NT2/D1 (cell line): ENCODE data around the gene OMP.

Source experiments
- DNase-seq: peaks from one replicate; pipeline ENCODE4 v3.0.0-alpha.2; 2011; ENCODE audit warnings: low read depth, low spot score
- H3K27me3 ChIP-seq: 2 replicates; pipeline ENCODE4 v1.6.0; 2011; ENCODE audit warnings: mild to moderate bottlenecking; ENCODE audit not compliant: insufficient read length, insufficient read depth
- H3K36me3 ChIP-seq: 2 replicates; pipeline ENCODE4 v1.6.1; 2011; ENCODE audit warnings: mild to moderate bottlenecking, low read length, mixed read lengths; ENCODE audit not compliant: insufficient read depth, insufficient read length
- H3K4me1 ChIP-seq: 2 replicates; pipeline ENCODE4 v1.5.1; 2011; ENCODE audit not compliant: insufficient read depth, insufficient read length
- H3K4me3 ChIP-seq: 2 replicates; pipeline ENCODE4 v1.5.1; 2011; ENCODE audit warnings: low read depth; ENCODE audit not compliant: insufficient read length
- H3K9ac ChIP-seq: 2 replicates; pipeline ENCODE4 v1.6.0; 2011; ENCODE audit warnings: low read depth; ENCODE audit not compliant: insufficient read length
- H3K9me3 ChIP-seq: 2 replicates; pipeline ENCODE4 v1.5.1; 2011; ENCODE audit warnings: mild to moderate bottlenecking, low read length; ENCODE audit not compliant: insufficient read depth
- SUZ12 ChIP-seq: IDR thresholded peaks from 2 replicates; pipeline ENCODE4 v1.6.1; 2011; ENCODE audit not compliant: insufficient read length, insufficient read depth; ENCODE audit errors: extremely low read depth
- YY1 ChIP-seq: IDR thresholded peaks from 2 replicates; pipeline ENCODE4 v1.6.1; 2011; ENCODE audit not compliant: insufficient read length, insufficient read depth
- ZNF274 ChIP-seq: IDR thresholded peaks from 2 replicates; pipeline ENCODE4 v1.6.1; 2011; ENCODE audit warnings: mild to moderate bottlenecking, low read depth, low read length

Gene OMP

GRCh38 chr11:77141475-77141874 lies 38.8 kb downstream of the OMP start:
- Histone ChIP-seq H3K4me1 (peaks cover 9% of the 10 kb centered on the region), H3K9ac (no peak overlapping the region), H3K36me3 (no peaks in the 10 kb centered on the region), H3K9me3 (no peaks in the 10 kb centered on the region), H3K27me3 (no peaks in the 10 kb centered on the region), H3K4me3 (no peak overlapping the region)
- no peak for DNase-seq
- TF ChIP-seq SUZ12 (no peak), ZNF274 (no peak), YY1 (no peak)

- Histone ChIP-seq H3K27me3 (no peaks in the 10 kb centered on the region), H3K36me3 (no peaks in the 10 kb centered on the region), H3K4me3 (no peak overlapping the region), H3K4me1 (peaks cover 8% of the 10 kb centered on the region), H3K9me3 (no peaks in the 10 kb centered on the region), H3K9ac (no peak overlapping the region)
- TF ChIP-seq YY1 (no peak), ZNF274 (no peak), SUZ12 (no peak)
- DNase-seq: no peak
Observed at GRCh38 chr11:77142091-77142975, 39.7 kb downstream of the OMP start.

- Histone ChIP-seq H3K27me3 (no peaks in the 10 kb centered on the region), H3K9ac (no peak overlapping the region), H3K9me3 (no peaks in the 10 kb centered on the region), H3K4me1 (peaks cover 6% of the 10 kb centered on the region), H3K36me3 (no peaks in the 10 kb centered on the region), H3K4me3 (no peak overlapping the region)
- no peak for TF ChIP-seq ZNF274
- no peak for DNase-seq
Observed at GRCh38 chr11:77143405-77144020, 40.9 kb downstream of the OMP start.

- Histone ChIP-seq H3K4me1 (peaks cover 5% of the 10 kb centered on the region), H3K36me3 (no peaks in the 10 kb centered on the region), H3K9me3 (no peaks in the 10 kb centered on the region), H3K9ac (no peak overlapping the region), H3K27me3 (no peaks in the 10 kb centered on the region), H3K4me3 (no peak overlapping the region)
- TF ChIP-seq SUZ12: no peak
- no peak for TF ChIP-seq ZNF274
- no peak for TF ChIP-seq YY1
- no peak for DNase-seq
Observed at GRCh38 chr11:77144196-77144856, 41.7 kb downstream of the OMP start.

- H3K36me3 ChIP-seq: no peaks in the 10 kb centered on the region
- TF ChIP-seq ZNF274 (no peak), SUZ12 (no peak), YY1 (no peak)
- H3K9me3 ChIP-seq: no peaks in the 10 kb centered on the region
- peaks cover 10% of the 10 kb centered on the region for H3K4me1 ChIP-seq
- DNase-seq: no peak
- H3K27me3 ChIP-seq: no peaks in the 10 kb centered on the region
- no peak overlapping the region for H3K9ac ChIP-seq
- H3K4me3 ChIP-seq: no peak overlapping the region
Observed at GRCh38 chr11:77144857-77145428, 42.3 kb downstream of the OMP start.

- TF ChIP-seq ZNF274: no peak
- no peak for TF ChIP-seq SUZ12
- TF ChIP-seq YY1: no peak
- no peak for DNase-seq
- H3K4me1 ChIP-seq: peaks cover 8% of the 10 kb centered on the region
- no peaks in the 10 kb centered on the region for H3K9me3 ChIP-seq
- H3K4me3 ChIP-seq: no peak overlapping the region
- H3K9ac ChIP-seq: no peak overlapping the region
- no peaks in the 10 kb centered on the region for H3K36me3 ChIP-seq
- H3K27me3 ChIP-seq: no peaks in the 10 kb centered on the region
Observed at GRCh38 chr11:77146261-77147035, 43.8 kb downstream of the OMP start.
